OCI-LY7 (cell line): ENCODE measurements around the gene ZNF816.

Source experiments
- CTCF ChIP-seq: fragments of 200-600 bp; sonication (generic); conservative IDR thresholded peaks from 2 replicates; pipeline ENCODE4 v1.5.1; 2014; ENCODE audit warnings: mild to moderate bottlenecking, antibody characterized with exemption, low read length, moderate library complexity, mixed read lengths
- EZH2phosphoT487 ChIP-seq: fragments of 200-600 bp; sonication (generic); IDR thresholded peaks from 2 replicates; pipeline ENCODE4 v1.6.1; 2018; ENCODE audit warnings: low read depth, borderline replicate concordance, mild to moderate bottlenecking, mixed run types, antibody characterized with exemption, low read length, moderate library complexity, mixed read lengths

- TF ChIP-seq CTCF (no peak), EZH2phosphoT487 (no peak)
These were observed 38.7 kb downstream of the ZNF816 start for GRCh38 chr19:52923778-52924593.
